HCT116 (cell line): ENCODE results near the gene CPA1. TPM values are rescaled to one million over a fixed set of nuclear protein-coding genes. Genes with fewer than 3 reads are reported as not detected.

ENCODE experiments used
- ATAC-seq: fragments of 200-7000 bp; cut with Tn5 transposase; 2 replicates; pipeline ENCODE4 v1.9.1; 2020; ENCODE audit warnings: mild to moderate bottlenecking, moderate library complexity
- BruUV-seq: library from RNA; stranded (reverse); fragments of 400-500 nt; replicated peaks from 2 replicates; lab custom pipeline; 2021; lab: Mats Ljungman, UMichigan
- CTCF ChIA-PET: fragments of 300-600 bp; sonication (Branson Sonifier 250); formaldehyde crosslinking; loops from one replicate; lab custom pipeline; 2021; ENCODE audit warnings: antibody characterized with exemption; lab: Charles Lee
- POLR2A ChIA-PET: fragments of 300-600, 350-600 bp; sonication (Branson Sonifier 250); formaldehyde crosslinking; loops from one replicate; lab custom pipeline; 2021; ENCODE audit warnings: antibody characterized with exemption; lab: Charles Lee
- RAD21 ChIA-PET, 2 experiments: fragments of 300-600 bp; sonication (Branson Sonifier 250); formaldehyde crosslinking; loops; one replicate each; lab custom pipeline; 2023; ENCODE audit warnings: low total read pairs in 2 of 2; ENCODE audit not compliant: uncharacterized antibody in 2 of 2, unreplicated experiment in 2 of 2, low non-redundant PET in 1 of 2; lab: Charles Lee
- DNase-seq: peaks from one replicate; pipeline ENCODE4 v3.0.0-alpha.2; 2010; ENCODE audit warnings: low read depth, low spot score
- H2AFZ ChIP-seq: fragments of 200-600 bp; shearing (Covaris generic), sonication (generic); 2 replicates; pipeline ENCODE4 v1.6.1; 2017; ENCODE audit warnings: low read depth, mixed run types, mixed read lengths, antibody characterized with exemption, low read length; ENCODE audit not compliant: poor library complexity, severe bottlenecking
- H3K27ac ChIP-seq: 2 replicates; pipeline ENCODE4 v1.5.1; 2012; ENCODE audit warnings: low read depth, low read length
- H3K27me3 ChIP-seq: fragments of 200-600 bp; sonication (generic); 2 replicates; pipeline ENCODE4 v1.6.1; 2016; ENCODE audit warnings: mixed run types, low read length, mixed read lengths; ENCODE audit not compliant: insufficient read depth
- H3K36me3 ChIP-seq, 2 experiments: fragments of 200-500 bp in 1 of 2; fragments of 200-600 bp in 1 of 2; sonication (Bioruptor generic) in 1 of 2; sonication (generic) in 1 of 2; 2 replicates each; pipeline versions ENCODE4 v1.5.1 to v1.6.1; 2014 to 2016; ENCODE audit warnings: low read length in 2 of 2, inconsistent platforms in 1 of 2, mixed read lengths in 1 of 2, mixed run types in 1 of 2; ENCODE audit not compliant: insufficient read depth in 2 of 2, control insufficient read depth in 1 of 2
- H3K4me1 ChIP-seq, 2 experiments: fragments of 200-600 bp in 1 of 2; sonication (generic) in 1 of 2; 2 replicates each; pipeline versions ENCODE4 v1.5.1 to v1.6.1; 2012 to 2017; ENCODE audit warnings: low read length in 2 of 2, inconsistent platforms in 1 of 2, mild to moderate bottlenecking in 1 of 2, mixed read lengths in 1 of 2, mixed run types in 1 of 2, moderate library complexity in 1 of 2; ENCODE audit not compliant: insufficient read depth in 2 of 2, control insufficient read depth in 1 of 2
- H3K4me2 ChIP-seq: fragments of 200-600 bp; sonication (generic); 2 replicates; pipeline ENCODE4 v1.6.1; 2017; ENCODE audit warnings: mixed run types, low read length, mixed read lengths
- H3K4me3 ChIP-seq, 2 experiments: fragments of 200-600 bp in 1 of 2; sonication (generic) in 1 of 2; replicated peaks in 1 of 2; 2 replicates each; pipeline ENCODE4 v1.5.1; 2011 to 2016; ENCODE audit warnings: low read length in 2 of 2, control low read depth in 1 of 2, low read depth in 1 of 2, mild to moderate bottlenecking in 1 of 2, mixed read lengths in 1 of 2, mixed run types in 1 of 2
- H3K79me2 ChIP-seq: fragments of 200-600 bp; sonication (generic); 2 replicates; pipeline ENCODE4 v1.6.1; 2017; ENCODE audit warnings: mild to moderate bottlenecking, mixed run types, low read length, moderate library complexity, mixed read lengths; ENCODE audit not compliant: insufficient read depth
- H3K9ac ChIP-seq: fragments of 200-600 bp; sonication (generic); 2 replicates; pipeline ENCODE4 v1.6.1; 2016; ENCODE audit warnings: low read length, mixed read lengths
- H3K9me2 ChIP-seq: fragments of 200-600 bp; sonication (generic), shearing (Covaris generic); 2 replicates; pipeline ENCODE4 v1.6.1; 2017; ENCODE audit warnings: mixed run types, mild to moderate bottlenecking, moderate library complexity; ENCODE audit not compliant: insufficient read depth
- H3K9me3 ChIP-seq, 2 experiments: fragments of 200-500 bp in 1 of 2; fragments of 200-600 bp in 1 of 2; sonication (Bioruptor generic) in 1 of 2; sonication (generic) in 1 of 2; 2 replicates each; pipeline ENCODE4 v1.6.1; 2014 to 2017; ENCODE audit warnings: low read length in 2 of 2, mixed read lengths in 2 of 2, inconsistent platforms in 1 of 2, low read depth in 1 of 2, mild to moderate bottlenecking in 1 of 2, mixed run types in 1 of 2, moderate library complexity in 1 of 2; ENCODE audit not compliant: control insufficient read depth in 1 of 2, insufficient read depth in 1 of 2
- H4K20me1 ChIP-seq: fragments of 200-600 bp; sonication (generic), shearing (Covaris generic); 2 replicates; pipeline ENCODE4 v1.6.1; 2017; ENCODE audit warnings: mixed run types, mild to moderate bottlenecking, moderate library complexity; ENCODE audit not compliant: insufficient read depth
- EGR1 ChIP-seq: IDR thresholded peaks from 2 replicates; pipeline ENCODE4 v1.6.1; 2012; ENCODE audit warnings: low read depth
- EZH2 ChIP-seq: fragments of 200-600 bp; sonication (generic); IDR thresholded peaks from 2 replicates; pipeline ENCODE4 v1.6.1; 2017; ENCODE audit warnings: antibody characterized with exemption, mixed run types
- EZH2phosphoT487 ChIP-seq: fragments of 200-600 bp; IDR thresholded peaks from 2 replicates; pipeline ENCODE4 v1.6.1; 2018; ENCODE audit warnings: antibody characterized with exemption, borderline replicate concordance
- JUND ChIP-seq: IDR thresholded peaks from 2 replicates; pipeline ENCODE4 v1.6.1; 2012
- SRF ChIP-seq: IDR thresholded peaks from 2 replicates; pipeline ENCODE4 v1.6.1; 2012; ENCODE audit warnings: low read depth
- ZNF274 ChIP-seq: fragments of 200-500 bp; sonication (Bioruptor generic); IDR thresholded peaks from 2 replicates; pipeline ENCODE4 v1.6.1; 2014; ENCODE audit warnings: mild to moderate bottlenecking, low read depth, low read length, inconsistent platforms
- intact Hi-C: fragments of 100-400 bp; cut with micrococcal nuclease; formaldehyde crosslinking; loops from 2 replicates; pipeline ENCODE4 v1.10.0; 2022
- total RNA-seq: library from RNA; stranded (reverse); gene quantifications from one replicate; pipeline ENCODE4 v1.2.1, GENCODE V29; 2021; ENCODE audit not compliant: unreplicated experiment
- TF ChIP-seq, protein P1 (sequence below), 3 experiments: fragments of 200-600 bp in 1 of 3; sonication (generic) in 1 of 3; IDR thresholded peaks in 2 of 3; conservative IDR thresholded peaks in 1 of 3; 2 replicates each; pipeline ENCODE4 v1.5.1; 2012 to 2017; ENCODE audit warnings: low read depth in 2 of 3, low read length in 2 of 3, antibody characterized with exemption in 1 of 3, borderline replicate concordance in 1 of 3, control low read depth in 1 of 3, mild to moderate bottlenecking in 1 of 3, mixed read lengths in 1 of 3, mixed run types in 1 of 3, moderate library complexity in 1 of 3; ENCODE audit not compliant: insufficient read depth in 1 of 3
- TF ChIP-seq, protein P2 (sequence below): IDR thresholded peaks from 2 replicates; pipeline ENCODE4 v1.6.1; 2012; ENCODE audit warnings: low read depth
- TF ChIP-seq, protein P3 (sequence below): IDR thresholded peaks from 2 replicates; pipeline ENCODE4 v1.6.1; 2012

CPA1 gene
- total RNA-seq, 1 experiment from 2014 or later: 11.9 TPM

DNA sequence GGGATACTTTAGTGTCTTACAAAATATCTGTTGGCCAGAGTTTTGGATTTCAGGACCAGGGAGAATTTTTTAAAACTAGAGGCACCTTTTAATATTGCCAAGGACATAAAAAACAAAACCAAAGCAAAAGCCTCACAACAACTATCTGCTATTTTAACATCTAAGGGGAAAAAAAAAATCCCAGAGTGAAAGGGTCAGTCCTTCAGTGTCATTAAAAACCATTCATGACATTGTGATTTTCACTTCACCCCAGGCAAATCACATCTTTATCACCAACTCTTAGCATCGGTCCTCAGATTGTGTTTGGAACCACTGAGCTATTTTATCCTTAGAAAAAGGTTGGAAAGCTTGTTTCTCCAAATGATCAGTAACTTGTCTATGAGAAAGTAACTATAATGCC lies 49.8 kb downstream of the CPA1 start (continued):
- TF ChIP-seq, protein P1, sequence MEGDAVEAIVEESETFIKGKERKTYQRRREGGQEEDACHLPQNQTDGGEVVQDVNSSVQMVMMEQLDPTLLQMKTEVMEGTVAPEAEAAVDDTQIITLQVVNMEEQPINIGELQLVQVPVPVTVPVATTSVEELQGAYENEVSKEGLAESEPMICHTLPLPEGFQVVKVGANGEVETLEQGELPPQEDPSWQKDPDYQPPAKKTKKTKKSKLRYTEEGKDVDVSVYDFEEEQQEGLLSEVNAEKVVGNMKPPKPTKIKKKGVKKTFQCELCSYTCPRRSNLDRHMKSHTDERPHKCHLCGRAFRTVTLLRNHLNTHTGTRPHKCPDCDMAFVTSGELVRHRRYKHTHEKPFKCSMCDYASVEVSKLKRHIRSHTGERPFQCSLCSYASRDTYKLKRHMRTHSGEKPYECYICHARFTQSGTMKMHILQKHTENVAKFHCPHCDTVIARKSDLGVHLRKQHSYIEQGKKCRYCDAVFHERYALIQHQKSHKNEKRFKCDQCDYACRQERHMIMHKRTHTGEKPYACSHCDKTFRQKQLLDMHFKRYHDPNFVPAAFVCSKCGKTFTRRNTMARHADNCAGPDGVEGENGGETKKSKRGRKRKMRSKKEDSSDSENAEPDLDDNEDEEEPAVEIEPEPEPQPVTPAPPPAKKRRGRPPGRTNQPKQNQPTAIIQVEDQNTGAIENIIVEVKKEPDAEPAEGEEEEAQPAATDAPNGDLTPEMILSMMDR (IDR thresholded peaks at IDR 0.05 in 2 of 3, conservative IDR thresholded peaks at IDR 0.05 in 1 of 3; ENCODE audit: borderline replicate concordance in 1 of 3, insufficient read depth in 1 of 3, low read depth in 2 of 3, low read length in 2 of 3): no peak
- TF ChIP-seq EZH2phosphoT487 (no peak), JUND (no peak), EGR1 (no peak), ZNF274 (no peak)
- TF ChIP-seq, all 23 proteins: peak for 0

DNA sequence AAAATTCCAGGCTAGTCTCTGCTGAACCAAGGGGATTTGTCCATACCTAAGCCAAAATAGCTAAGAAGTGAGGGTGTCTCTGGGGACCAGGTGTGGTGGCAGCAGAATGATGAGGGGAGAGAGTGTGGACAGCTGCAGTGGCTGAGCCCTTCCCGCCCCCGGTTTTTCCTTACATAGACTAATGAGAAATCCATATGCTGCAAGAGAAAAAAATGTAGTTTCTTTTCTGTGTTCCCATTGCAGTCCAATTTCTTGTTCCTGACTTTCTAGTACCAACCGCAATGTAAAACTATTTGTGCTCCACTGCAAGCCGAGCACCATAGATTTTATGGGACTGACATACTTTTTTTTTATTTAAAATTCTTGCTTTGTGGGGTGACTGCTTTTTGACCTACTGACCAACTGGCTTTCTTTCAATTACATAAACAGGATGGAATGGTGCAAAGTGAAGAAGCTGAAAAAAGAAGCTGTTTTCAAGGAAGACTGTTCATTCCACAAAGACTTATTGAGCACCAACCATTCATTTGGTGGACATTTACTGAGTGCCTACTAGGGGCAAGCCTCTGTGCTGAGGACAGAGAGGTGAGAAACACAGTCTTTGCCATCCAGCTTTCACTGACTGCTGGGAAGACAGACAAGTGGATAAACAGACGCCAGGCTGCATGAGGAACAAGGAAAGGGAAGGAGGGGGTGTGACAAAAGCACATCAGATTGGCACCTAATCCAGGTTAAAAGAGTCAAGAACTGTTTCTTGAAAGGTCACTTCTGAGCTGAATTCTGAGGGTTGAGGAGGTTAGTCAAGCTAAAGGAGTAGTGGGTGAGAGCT lies 50.8 kb downstream of the CPA1 start:
- CTCF ChIA-PET: no interaction called here
- POLR2A ChIA-PET: no interaction called here

More for the DNA sequence above, 50.8 kb downstream of the CPA1 start:
- BruUV-seq: no TSS peak
- no peaks in the 10 kb centered on the region for H3K9me3 ChIP-seq
- no peak overlapping the region for H2AFZ ChIP-seq
- H3K9me2 ChIP-seq: 0 out of 2 replicates have a peak, but pooled peaks cover 3% of the 10 kb centered on the region
- no peaks in the 10 kb centered on the region for H3K79me2 ChIP-seq
- H3K9ac ChIP-seq: no peak overlapping the region
- no peak overlapping the region for H3K4me3 ChIP-seq
- no peak for ATAC-seq
- TF ChIP-seq EGR1 (no peak), ZNF274 (no peak), EZH2 (no peak), JUND (no peak), SRF (no peak)
- TF ChIP-seq, protein P2, sequence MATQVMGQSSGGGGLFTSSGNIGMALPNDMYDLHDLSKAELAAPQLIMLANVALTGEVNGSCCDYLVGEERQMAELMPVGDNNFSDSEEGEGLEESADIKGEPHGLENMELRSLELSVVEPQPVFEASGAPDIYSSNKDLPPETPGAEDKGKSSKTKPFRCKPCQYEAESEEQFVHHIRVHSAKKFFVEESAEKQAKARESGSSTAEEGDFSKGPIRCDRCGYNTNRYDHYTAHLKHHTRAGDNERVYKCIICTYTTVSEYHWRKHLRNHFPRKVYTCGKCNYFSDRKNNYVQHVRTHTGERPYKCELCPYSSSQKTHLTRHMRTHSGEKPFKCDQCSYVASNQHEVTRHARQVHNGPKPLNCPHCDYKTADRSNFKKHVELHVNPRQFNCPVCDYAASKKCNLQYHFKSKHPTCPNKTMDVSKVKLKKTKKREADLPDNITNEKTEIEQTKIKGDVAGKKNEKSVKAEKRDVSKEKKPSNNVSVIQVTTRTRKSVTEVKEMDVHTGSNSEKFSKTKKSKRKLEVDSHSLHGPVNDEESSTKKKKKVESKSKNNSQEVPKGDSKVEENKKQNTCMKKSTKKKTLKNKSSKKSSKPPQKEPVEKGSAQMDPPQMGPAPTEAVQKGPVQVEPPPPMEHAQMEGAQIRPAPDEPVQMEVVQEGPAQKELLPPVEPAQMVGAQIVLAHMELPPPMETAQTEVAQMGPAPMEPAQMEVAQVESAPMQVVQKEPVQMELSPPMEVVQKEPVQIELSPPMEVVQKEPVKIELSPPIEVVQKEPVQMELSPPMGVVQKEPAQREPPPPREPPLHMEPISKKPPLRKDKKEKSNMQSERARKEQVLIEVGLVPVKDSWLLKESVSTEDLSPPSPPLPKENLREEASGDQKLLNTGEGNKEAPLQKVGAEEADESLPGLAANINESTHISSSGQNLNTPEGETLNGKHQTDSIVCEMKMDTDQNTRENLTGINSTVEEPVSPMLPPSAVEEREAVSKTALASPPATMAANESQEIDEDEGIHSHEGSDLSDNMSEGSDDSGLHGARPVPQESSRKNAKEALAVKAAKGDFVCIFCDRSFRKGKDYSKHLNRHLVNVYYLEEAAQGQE: no peak
- TF ChIP-seq, protein P3, sequence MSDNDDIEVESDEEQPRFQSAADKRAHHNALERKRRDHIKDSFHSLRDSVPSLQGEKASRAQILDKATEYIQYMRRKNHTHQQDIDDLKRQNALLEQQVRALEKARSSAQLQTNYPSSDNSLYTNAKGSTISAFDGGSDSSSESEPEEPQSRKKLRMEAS: no peak
- DNase-seq: no peak
- no peak overlapping the region for H3K4me2 ChIP-seq
- H4K20me1 ChIP-seq: no peaks in the 10 kb centered on the region
- intact Hi-C loops: no loop called here
- RAD21 ChIA-PET: no interaction called here
- H3K27ac ChIP-seq: no peak overlapping the region
- H3K4me1 ChIP-seq: peaks cover 3 to 12% of the 10 kb centered on the region in 2 experiments; a peak in 3 of 4 replicates
- no peaks in the 10 kb centered on the region for H3K27me3 ChIP-seq
- no peaks in the 10 kb centered on the region for H3K36me3 ChIP-seq
